Sigmoid colon (tissue), 4 donors: ENCODE results near the gene OSTN.

Experiments
- CTCF ChIP-seq, 4 experiments: fragments of 450-650 bp in 3 of 4; fragments of 200-600 bp in 1 of 4; IDR thresholded peaks; one replicate each; pipeline ENCODE4 v1.5.1; 2016 to 2019; ENCODE audit warnings: antibody characterized with exemption in 4 of 4, mild to moderate bottlenecking in 3 of 4, moderate library complexity in 2 of 4
- EP300 ChIP-seq, 4 donors: sonication (generic); formaldehyde crosslinking; IDR thresholded peaks; one replicate each; pipeline ENCODE4 v1.6.1; 2017; ENCODE audit warnings: antibody characterized with exemption in 4 of 4

- no peak for TF ChIP-seq CTCF (IDR thresholded peaks at IDR 0.05)
- no peak for TF ChIP-seq EP300 (IDR thresholded peaks at IDR 0.05)
These were observed 38.2 kb downstream of the OSTN start for GRCh38 chr3:191237047-191237882.
